ENCODE measurements around the gene NR2C2.

DNA sequence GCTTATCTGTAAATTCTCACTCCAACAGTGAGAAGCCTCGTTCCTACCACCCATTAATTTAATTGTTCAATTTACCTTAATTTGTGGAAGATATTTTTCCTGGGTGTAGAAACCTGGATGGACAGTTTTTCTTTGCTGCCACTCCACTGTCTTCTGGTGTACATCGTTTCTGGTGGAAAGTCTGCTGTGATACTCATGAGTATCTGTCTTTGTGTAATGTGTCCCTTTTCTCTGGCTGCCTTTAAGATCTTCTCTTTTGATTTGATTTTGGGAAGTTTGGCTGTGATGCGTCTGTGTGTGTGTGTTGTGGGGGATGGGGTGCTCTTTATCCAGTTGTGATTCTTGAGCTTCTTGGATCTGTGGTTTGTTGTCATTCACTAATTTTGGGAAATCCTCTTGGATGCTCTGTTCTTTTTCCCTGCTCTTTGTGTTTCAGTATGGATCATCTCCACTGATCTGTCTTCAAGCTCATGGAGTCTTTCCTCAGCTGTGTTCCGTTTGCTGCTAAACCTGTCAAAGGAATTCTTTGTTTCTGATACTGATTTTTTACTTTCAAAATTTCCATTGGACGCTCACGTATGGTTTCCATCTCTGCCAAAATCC lies 42.2 kb upstream of the NR2C2 start:
- TF ChIP-seq EZH2 (IDR thresholded peaks at IDR 0.05; ENCODE audit: borderline replicate concordance, insufficient read depth, low read depth, low read length, poor library complexity, severe bottlenecking) = no peak
- TF ChIP-seq, protein P1, sequence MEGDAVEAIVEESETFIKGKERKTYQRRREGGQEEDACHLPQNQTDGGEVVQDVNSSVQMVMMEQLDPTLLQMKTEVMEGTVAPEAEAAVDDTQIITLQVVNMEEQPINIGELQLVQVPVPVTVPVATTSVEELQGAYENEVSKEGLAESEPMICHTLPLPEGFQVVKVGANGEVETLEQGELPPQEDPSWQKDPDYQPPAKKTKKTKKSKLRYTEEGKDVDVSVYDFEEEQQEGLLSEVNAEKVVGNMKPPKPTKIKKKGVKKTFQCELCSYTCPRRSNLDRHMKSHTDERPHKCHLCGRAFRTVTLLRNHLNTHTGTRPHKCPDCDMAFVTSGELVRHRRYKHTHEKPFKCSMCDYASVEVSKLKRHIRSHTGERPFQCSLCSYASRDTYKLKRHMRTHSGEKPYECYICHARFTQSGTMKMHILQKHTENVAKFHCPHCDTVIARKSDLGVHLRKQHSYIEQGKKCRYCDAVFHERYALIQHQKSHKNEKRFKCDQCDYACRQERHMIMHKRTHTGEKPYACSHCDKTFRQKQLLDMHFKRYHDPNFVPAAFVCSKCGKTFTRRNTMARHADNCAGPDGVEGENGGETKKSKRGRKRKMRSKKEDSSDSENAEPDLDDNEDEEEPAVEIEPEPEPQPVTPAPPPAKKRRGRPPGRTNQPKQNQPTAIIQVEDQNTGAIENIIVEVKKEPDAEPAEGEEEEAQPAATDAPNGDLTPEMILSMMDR (IDR thresholded peaks at IDR 0.05) = no peak

All from B cell (primary cell).